Activated T-helper 17 cell treated with anti-CD3 and anti-CD28 coated beads, Interleukin-2, amount 50 U/mL, for 72 hours (primary cell): ENCODE measurements around the gene CA11. TPM values are rescaled to one million over a fixed set of nuclear protein-coding genes. Genes with fewer than 3 reads are reported as not detected.

Experiments
- ATAC-seq: fragments of 150-1000 bp; cut with Tn5 transposase; replicated peaks from 2 replicates; pipeline ENCODE4 v1.10.0; 2021; ENCODE audit warnings: mild to moderate bottlenecking, moderate library complexity
- H3K27ac Mint-ChIP-seq: one replicate; pipeline ENCODE4 v1.8.0; 2022; ENCODE audit warnings: mixed read lengths
- H3K27me3 Mint-ChIP-seq: one replicate; pipeline ENCODE4 v1.8.0; 2022; ENCODE audit warnings: mixed read lengths
- H3K36me3 Mint-ChIP-seq: one replicate; pipeline ENCODE4 v1.8.0; 2022; ENCODE audit warnings: low read depth, mild to moderate bottlenecking, mixed read lengths
- H3K4me1 Mint-ChIP-seq: one replicate; pipeline ENCODE4 v1.8.0; 2022; ENCODE audit warnings: mixed read lengths
- H3K4me3 Mint-ChIP-seq: one replicate; pipeline ENCODE4 v1.8.0; 2022; ENCODE audit warnings: mild to moderate bottlenecking, mixed read lengths
- H3K9me3 Mint-ChIP-seq: one replicate; pipeline ENCODE4 v1.8.0; 2022; ENCODE audit warnings: mixed read lengths
- total RNA-seq, 2 donors: library from RNA; stranded (reverse); gene quantifications; one replicate each; pipeline ENCODE4 v1.2.3, GENCODE V29; 2022

CA11 gene
- total RNA-seq, 2 donors from 2014 or later, result 6.1 to 16.4 TPM

DNA sequence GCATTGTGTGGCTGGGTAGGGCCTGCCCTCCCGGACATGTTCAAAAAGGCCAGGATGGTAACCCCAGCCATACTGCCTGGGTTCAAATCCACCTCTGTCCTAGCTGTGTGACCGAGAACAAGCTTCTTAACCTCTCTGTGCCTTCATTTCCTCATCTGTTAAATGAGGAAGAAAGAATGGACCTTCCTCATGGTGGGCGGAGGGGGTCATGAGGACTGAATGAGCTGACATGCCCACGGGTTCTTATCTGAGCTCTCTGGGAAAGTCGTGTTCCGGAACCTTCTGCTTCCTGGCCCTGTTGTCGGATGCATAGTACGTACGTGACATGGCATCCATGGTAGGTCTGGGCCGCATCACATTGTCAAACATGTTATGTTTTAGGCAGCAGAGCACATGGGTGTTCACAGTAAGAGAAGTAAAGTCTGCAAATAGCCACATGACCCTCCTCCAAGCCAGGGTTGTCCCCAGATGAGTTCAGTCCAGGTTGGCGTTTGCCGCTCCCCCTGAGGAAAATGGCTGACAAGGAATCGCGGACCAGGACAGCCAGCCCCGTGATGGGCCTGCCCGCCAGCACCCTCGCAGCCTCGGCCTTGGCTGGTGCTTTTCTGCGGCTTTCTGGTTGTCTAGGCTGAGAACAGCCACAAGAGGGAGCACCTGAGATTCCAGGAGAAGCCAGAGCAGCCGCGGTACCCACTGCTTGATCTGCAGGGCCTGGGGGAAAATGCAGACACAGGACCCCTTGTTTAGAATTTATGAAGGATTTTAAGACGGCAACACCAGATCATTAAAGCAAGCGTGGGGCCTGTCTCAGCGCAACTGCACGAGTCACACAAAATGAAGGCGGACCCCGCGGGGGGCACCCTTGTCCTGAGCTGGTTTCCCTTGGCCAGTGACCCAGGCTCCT, 29.2 kb upstream of the CA11 start:
- no peaks in the 10 kb centered on the region for H3K27me3 Mint-ChIP-seq

DNA sequence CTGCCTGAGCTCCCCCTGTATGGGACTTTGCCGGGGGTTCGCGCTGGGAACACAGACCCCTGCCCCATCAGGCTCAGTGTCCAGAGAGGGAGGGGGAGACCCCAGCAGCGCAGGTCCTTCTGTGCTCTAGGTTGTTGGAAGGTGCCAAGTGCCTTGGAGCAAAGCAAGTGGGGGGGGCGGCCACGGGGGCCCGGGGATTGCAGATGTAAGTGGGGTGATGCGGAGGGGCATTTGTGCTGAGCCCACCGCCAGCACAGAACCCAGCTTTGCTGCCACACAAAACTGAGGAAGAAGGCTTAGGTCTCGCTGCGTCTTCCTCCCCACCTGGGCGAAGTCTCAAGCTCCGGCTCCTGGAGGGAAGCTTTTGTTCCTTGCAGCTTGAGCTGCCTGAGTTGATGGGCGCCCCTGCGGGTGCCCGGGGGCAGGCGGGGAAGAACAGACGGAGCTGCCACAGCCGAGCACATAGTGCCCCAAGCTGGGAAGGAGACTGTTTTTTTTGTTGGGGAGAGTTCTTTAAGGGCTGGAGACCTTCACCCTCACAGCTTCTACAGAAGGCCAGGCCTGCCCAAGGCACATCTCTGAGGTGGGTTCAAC, 28.3 kb upstream of the CA11 start:
- ATAC-seq, result no peak
- H3K4me3 Mint-ChIP-seq, result no peak overlapping the region
- peaks cover 12% of the 10 kb centered on the region for H3K4me1 Mint-ChIP-seq
- H3K27me3 Mint-ChIP-seq, result no peaks in the 10 kb centered on the region
- H3K36me3 Mint-ChIP-seq, result no peaks in the 10 kb centered on the region
- H3K9me3 Mint-ChIP-seq, result no peaks in the 10 kb centered on the region
- H3K27ac Mint-ChIP-seq, result no peak overlapping the region

More for the DNA sequence above, 29.2 kb upstream of the CA11 start:
- Mint-ChIP-seq H3K4me3 (no peak overlapping the region), H3K9me3 (no peaks in the 10 kb centered on the region), H3K4me1 (peaks cover 6% of the 10 kb centered on the region), H3K27ac (no peak overlapping the region), H3K36me3 (no peaks in the 10 kb centered on the region)
- ATAC-seq, result peak; percentile 89

DNA sequence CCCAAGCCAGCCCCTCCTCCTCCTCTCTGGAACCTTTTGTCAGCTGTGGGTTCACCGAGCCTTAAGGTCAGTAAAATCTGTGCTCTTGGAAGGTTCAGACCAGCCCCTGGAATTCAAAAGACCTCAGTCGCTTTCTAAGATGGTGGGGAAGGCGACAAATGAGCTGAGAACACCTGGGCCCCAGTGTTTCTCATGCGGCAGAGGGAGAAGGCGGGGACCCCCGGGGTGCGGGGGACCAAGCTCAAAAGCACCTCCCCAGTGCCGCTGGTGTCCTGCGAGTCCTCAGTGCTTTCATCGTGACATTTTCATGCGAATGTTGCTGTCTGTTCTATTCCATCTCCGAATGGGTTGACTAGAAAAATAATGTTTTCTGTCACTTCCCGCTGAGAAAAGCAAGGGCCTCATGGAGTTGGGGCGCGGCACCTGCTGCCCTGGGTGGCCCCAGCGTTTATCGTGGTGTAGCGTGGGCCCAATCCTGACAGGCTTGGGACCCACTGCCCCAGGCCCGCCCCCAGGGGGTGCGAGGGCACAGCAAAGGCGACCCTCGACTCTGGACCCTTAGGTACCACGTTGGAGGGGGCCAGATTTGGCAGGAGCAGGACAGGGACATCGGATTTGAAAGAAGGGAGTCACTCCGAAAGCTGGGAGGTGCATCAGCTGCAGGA, 27.6 kb upstream of the CA11 start:
- H3K36me3 Mint-ChIP-seq, result no peaks in the 10 kb centered on the region
- no peak overlapping the region for H3K4me3 Mint-ChIP-seq
- no peaks in the 10 kb centered on the region for H3K27me3 Mint-ChIP-seq
- no peaks in the 10 kb centered on the region for H3K9me3 Mint-ChIP-seq
- ATAC-seq, result no peak
- peaks cover 17% of the 10 kb centered on the region for H3K4me1 Mint-ChIP-seq
- no peak overlapping the region for H3K27ac Mint-ChIP-seq

DNA sequence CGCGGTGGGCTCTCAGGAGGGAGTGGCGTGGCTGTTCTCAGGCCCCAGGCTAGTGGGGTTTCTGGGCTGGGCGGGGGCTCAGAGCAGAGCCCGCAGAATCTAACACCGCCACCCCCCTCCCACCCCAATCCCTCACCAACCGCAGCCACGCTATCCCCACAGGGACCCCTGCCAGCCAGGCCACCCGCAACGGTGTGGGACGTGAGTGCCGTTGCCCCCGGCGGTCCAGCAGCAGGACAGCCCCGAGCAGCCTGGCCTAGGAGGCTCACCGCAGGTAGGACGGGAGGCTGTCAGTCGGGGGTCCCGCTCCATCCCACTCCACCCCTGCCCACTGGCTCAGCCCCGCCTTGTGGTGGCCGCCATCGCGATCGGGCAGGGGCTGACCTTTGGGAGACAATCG, 27.0 kb upstream of the CA11 start, which contains the start of gene NTN5:
Gene NTN5 (minus strand): TSS at position 24 of the 400 bp plus-strand sequence. CDS start 2,031 bp downstream, outside the sequence.
- no peaks in the 10 kb centered on the region for H3K36me3 Mint-ChIP-seq
- H3K27me3 Mint-ChIP-seq, result no peaks in the 10 kb centered on the region
- no peak within 1 kb of the TSS for H3K27ac Mint-ChIP-seq
- H3K4me1 Mint-ChIP-seq, result peaks cover 18% of the 10 kb centered on the region
- no peaks in the 10 kb centered on the region for H3K9me3 Mint-ChIP-seq
- no peak for ATAC-seq
- H3K4me3 Mint-ChIP-seq, result no peak within 1 kb of the TSS

DNA sequence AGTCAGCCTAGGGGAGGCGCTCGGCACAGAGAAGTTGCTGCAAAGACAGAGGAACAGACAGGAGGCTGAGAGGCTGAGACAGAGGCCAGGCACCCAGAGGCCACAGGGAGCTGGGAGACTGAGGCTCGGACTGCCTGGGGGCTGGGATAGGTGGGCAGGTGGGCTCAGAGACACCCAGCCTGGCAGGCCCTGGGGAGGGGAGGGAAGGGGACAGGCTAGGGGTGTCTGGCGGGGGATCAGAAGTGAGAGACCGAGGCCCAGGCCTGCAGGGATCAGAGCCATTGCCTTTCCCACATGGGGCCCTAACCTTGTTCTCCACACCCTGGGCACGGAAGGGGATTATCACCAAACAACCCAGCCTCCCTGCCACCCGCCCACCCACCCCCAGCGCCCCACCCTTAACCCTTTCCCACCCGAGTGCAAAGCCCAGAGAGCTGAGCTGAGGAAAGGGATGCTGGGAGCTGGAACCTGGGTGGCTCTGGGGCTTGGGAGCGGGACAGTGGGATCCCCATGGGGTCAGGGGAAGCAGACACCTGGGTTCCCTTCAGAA, 25.5 kb upstream of the CA11 start:
- no peak for ATAC-seq
- Mint-ChIP-seq H3K27ac (no peak overlapping the region), H3K9me3 (no peaks in the 10 kb centered on the region), H3K4me1 (peaks cover 18% of the 10 kb centered on the region), H3K4me3 (no peak overlapping the region), H3K36me3 (no peaks in the 10 kb centered on the region), H3K27me3 (no peaks in the 10 kb centered on the region)

DNA sequence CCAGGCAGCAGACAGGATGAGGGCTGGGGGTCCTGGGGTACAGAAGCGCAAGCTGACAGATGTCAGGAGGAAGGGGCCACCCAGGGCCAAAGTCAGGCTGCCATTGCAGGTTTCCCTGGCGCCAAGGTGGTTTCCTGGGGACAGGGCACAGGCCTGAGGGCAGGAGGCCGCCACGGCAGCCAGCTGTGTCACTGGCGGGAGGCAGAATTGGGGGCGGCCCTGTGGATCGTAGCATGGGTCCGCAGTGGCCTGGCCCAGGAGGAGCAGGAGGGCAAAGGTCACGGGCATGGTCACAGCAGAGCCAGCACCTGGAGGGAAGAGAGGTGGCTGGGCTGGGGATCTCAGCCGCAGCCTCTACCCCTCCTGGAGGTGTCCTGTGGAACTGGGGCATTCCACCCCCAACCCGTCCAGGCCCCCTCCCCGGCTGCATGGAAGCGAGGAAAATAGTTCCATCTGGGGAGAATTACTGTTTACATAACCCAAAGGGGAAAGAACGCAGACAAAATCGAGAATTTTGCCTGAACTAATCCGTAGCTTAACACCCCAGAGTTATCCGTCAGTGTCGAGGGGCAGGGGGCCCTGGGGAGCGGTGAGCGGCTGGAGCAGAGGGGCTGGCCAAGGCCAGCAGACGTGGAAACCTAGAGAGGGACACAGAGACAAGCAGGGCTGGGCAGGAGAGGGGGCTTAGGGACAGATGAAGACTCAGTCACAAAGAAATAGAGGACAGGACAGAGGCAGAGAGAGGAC, 24.9 kb upstream of the CA11 start:
- Mint-ChIP-seq H3K9me3 (no peaks in the 10 kb centered on the region), H3K27ac (no peak overlapping the region), H3K4me3 (no peak overlapping the region), H3K36me3 (no peaks in the 10 kb centered on the region), H3K27me3 (no peaks in the 10 kb centered on the region), H3K4me1 (peaks cover 18% of the 10 kb centered on the region)
- ATAC-seq, result no peak

DNA sequence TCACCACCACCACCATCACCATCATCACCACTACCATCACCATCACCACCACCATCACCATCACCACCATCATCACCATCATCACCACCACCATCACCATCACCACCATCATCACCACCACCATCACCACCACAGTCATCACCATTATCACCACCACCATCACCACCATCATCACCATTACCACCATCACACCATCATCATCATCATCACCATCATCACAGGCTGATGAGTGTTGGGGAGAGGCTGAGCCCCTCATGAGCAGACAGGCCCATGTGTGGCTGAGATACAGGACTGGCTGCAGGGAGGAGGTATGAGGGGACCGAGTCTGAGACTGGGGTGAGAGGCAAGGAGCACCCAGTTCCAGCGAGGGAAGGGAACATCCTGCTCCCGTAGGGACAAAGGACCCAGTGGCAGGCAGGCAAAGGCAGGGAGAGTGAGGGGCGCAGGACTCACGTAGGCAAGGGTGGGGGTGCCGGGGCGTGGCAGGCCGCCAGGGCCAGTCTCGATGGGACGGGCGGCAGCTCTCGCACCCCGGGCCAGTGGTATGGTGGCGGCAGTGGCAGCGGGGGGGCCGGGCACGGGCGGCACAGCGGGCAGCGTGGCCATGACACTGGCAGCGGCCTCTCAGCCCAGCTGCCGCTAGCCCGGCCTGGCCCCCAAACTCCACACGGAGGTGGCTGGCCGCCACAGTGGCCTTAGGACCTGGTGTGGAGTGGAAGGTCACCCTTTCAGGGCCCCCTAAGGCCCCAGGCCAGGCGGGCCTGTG, 24.1 kb upstream of the CA11 start:
- Mint-ChIP-seq H3K4me1 (peaks cover 13% of the 10 kb centered on the region), H3K27me3 (no peaks in the 10 kb centered on the region), H3K4me3 (no peak overlapping the region), H3K9me3 (no peaks in the 10 kb centered on the region), H3K36me3 (no peaks in the 10 kb centered on the region), H3K27ac (no peak overlapping the region)
- no peak for ATAC-seq

DNA sequence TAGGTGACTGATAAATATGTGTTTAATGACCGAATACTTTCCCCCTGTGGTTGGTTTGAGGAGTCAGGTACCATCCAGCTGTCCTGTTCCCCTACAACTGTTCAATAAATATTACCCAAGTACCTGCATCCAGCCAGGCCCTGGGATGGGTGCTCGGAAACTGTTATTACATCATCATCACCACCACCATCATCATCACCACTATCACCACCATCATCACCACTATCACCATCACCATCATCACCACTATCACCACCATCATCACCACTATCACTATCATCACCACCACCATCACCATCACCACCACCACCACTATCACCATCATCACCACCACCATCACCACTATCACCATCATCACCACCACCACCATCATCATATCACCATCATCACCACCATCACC, 22.8 kb upstream of the CA11 start:
- peaks cover 11% of the 10 kb centered on the region for H3K4me1 Mint-ChIP-seq
- H3K27me3 Mint-ChIP-seq, result no peaks in the 10 kb centered on the region
- no peaks in the 10 kb centered on the region for H3K9me3 Mint-ChIP-seq
- ATAC-seq, result no peak
- H3K4me3 Mint-ChIP-seq, result no peak overlapping the region
- no peak overlapping the region for H3K27ac Mint-ChIP-seq
- no peaks in the 10 kb centered on the region for H3K36me3 Mint-ChIP-seq

DNA sequence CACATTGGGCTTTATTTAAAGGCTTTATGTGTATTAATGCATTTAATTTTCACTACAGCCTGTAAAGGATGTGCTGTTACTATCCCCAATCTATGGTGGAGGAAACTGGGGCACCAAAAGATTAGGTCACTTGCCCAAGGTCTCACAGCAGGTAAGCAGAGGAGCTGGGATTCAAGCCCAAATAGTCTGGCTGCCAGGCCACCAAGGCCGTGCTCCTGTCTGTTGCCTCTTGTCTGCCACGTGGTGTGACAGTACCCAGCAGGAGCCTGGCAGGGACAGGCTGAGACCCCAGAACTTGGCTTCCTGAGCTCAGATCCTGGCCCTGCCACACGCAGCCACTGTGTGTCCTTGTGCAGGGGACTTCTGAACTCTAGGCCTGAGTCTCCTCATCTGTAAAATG, 22.3 kb upstream of the CA11 start:
- H3K4me1 Mint-ChIP-seq, result peaks cover 11% of the 10 kb centered on the region
- H3K36me3 Mint-ChIP-seq, result no peaks in the 10 kb centered on the region
- no peaks in the 10 kb centered on the region for H3K9me3 Mint-ChIP-seq

DNA sequence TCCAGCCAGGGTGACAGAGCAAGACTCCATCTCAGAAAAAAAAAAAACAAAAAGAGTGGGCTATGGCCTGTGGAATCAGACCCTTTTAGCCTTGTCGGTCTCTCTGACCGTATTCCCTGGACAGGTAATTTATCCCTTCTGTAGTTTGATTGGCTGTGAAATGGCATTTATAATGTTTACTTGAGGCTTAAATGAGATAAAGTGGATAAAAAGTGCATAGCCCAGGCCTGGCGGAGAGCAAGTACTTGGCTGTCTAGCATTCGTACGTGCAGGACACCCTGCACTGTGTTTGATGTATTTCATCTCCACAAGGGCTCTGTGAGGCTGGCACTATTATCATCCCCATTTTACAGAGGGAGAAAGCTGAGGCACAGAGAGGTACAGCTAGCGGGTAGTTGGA, 19.8 kb upstream of the CA11 start:
- peaks cover 16% of the 10 kb centered on the region for H3K4me1 Mint-ChIP-seq
- H3K27ac Mint-ChIP-seq, result no peak overlapping the region
- H3K27me3 Mint-ChIP-seq, result no peaks in the 10 kb centered on the region
- no peak for ATAC-seq
- no peaks in the 10 kb centered on the region for H3K36me3 Mint-ChIP-seq
- H3K4me3 Mint-ChIP-seq, result no peak overlapping the region
- no peaks in the 10 kb centered on the region for H3K9me3 Mint-ChIP-seq

More for the DNA sequence above, 22.3 kb upstream of the CA11 start:
- no peak for ATAC-seq
- no peak overlapping the region for H3K27ac Mint-ChIP-seq
- no peaks in the 10 kb centered on the region for H3K27me3 Mint-ChIP-seq
- H3K4me3 Mint-ChIP-seq, result no peak overlapping the region

DNA sequence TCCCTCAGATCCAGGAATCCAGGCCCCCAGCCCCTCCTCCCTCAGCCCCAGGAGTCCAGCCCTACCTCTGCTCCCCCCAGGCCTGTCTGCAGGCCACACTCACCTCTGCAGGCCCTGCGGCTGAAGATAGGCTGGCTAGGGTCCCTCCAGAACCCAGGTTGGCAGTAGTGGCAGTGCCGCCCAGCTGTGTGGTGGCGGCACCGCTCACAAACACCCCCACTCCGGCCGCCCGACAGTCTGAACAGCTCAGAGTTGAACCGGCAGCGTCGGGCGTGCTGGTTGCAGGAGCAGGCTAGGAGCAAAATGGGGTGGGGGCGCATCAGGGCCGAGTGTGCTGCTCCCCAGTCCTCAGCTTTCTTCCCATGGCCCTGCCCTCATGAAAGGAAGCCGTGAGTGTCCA, 18.5 kb upstream of the CA11 start:
- Mint-ChIP-seq H3K27ac (no peak overlapping the region), H3K4me1 (peaks cover 11% of the 10 kb centered on the region), H3K27me3 (no peaks in the 10 kb centered on the region), H3K36me3 (no peaks in the 10 kb centered on the region), H3K9me3 (no peaks in the 10 kb centered on the region), H3K4me3 (no peak overlapping the region)
- ATAC-seq, result no peak

DNA sequence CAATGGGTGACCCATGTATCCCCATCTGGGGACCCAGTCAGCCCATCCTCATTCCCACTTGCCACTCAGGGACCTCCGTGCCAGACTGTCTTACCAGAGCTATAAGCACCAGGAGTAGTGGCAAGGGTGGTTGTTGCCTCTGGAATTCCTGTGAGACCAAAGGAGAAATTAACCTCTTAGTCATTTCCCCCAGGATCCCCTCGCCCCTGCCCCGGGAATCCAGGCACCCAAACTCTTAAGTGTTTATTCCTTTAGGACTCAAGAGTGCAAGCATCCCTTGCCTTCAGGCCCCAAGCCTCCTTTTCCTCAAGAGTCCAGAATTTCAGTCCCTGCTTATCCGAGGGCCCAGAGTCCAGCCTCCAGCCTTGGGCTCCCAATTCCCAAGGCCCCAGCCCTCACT, 17.7 kb upstream of the CA11 start:
- Mint-ChIP-seq H3K27me3 (no peaks in the 10 kb centered on the region), H3K27ac (no peak overlapping the region), H3K9me3 (no peaks in the 10 kb centered on the region), H3K4me3 (no peak overlapping the region), H3K36me3 (no peaks in the 10 kb centered on the region), H3K4me1 (peaks cover 10% of the 10 kb centered on the region)
- ATAC-seq, result no peak

DNA sequence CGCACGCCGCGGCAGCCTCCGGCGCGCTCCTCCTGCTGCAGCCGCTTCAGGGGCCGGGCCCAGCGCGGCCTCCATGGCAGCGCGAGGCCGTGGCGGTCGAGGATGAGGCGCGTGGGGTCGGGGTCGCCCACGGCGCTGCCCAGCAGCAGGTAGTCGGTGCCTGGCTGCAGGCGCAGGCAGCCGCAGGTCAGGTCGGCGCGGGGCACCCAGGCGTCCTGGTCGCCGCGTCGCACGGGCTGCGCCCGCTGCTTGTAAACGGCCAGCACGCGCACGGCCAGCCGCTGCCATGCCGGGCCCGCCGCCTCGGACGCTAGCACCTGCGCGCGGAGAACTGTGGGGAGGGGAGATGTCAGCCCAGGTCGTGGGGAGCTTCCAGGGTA, 15.7 kb upstream of the CA11 start:
- no peaks in the 10 kb centered on the region for H3K27me3 Mint-ChIP-seq
- ATAC-seq, result no peak
- H3K9me3 Mint-ChIP-seq, result no peaks in the 10 kb centered on the region
- H3K4me3 Mint-ChIP-seq, result no peak overlapping the region
- peaks cover 9% of the 10 kb centered on the region for H3K4me1 Mint-ChIP-seq
- no peak overlapping the region for H3K27ac Mint-ChIP-seq
- no peaks in the 10 kb centered on the region for H3K36me3 Mint-ChIP-seq
